ENCODE data around the gene GLRX2. TPM values are rescaled to one million over a fixed set of nuclear protein-coding genes. Genes with fewer than 3 reads are reported as not detected.
"Not testable (repeated sequence)": the region's sequence is repeated elsewhere in the genome, so short reads cannot be mapped to it uniquely, and the experiment has no call there.

Gene GLRX2
- total and polyA plus RNA-seq, 9 donors: 3.2 to 18.5 (median 9.1) TPM

DNA sequence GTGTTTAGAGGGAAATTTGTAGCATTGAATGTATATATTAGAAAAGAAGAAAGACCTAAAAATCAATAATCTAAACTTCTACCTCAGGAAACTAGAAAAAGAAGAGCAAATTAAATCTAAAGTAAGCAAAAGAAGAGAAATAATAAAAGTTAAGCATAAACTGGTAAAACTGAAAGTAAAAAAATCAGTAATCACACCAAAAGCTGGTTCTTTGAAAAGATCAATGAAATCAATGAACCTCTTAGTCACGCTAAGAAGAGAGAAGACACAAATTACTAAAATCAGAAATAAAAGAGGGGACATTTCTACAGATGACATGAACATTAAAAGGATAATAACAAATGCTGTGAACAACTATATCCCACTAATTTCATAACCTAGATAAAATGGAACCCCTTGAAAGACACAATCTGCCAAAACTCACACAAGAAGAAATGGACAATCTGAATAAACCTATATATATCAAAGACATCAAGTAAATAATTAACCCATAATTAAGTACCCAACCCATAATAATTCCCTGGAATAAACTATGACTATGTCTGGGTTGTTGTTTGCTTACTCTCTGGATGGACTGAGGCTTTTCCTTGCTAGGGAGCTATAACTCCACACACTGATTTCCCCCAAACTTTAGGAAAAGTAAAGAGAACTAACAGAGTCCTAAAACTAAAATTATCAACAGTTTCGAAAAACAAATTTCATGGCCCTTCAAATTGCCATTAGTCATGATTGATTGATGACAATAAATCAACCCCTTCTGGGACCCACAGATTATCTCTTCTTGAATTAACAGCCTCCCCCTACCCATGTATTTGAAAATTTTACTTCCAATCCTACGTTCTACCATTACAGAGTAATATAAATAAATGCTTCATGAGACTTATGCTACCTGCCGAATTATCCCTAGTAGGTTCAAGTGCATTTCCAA, 13.9 kb upstream of the GLRX2 start:
- no peaks in the 10 kb centered on the region for H3K4me1 ChIP-seq (ENCODE audit: insufficient read depth)
- 79 to 87% (median 84%) methylated on average over 4 of the region's 4 CpGs for WGBS, 3 donors
- no peak overlapping the region for H3K4me3 ChIP-seq

DNA sequence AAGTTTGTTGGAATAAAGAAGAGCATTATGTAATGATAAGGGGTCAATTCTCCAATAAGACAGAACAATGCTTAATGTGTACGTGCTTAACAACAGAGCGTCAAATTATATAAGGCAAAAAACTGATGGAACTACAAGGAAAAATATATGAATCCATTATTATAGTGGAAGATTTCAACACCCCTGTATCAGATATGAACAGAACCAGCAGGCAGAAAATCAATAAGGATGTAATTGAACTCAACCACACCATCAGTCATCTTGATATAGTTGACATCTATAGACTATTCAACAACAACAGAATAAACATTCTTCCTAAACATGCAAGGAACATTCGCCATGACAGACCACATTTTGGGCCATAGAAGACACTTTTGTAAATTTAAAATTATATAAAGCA, 13.0 kb upstream of the GLRX2 start:
- 91 to 93% (median 93%) methylated on average over 3 of the region's 3 CpGs for WGBS, 3 donors
- no peaks in the 10 kb centered on the region for H3K27me3 ChIP-seq
- TF ChIP-seq, protein P1, sequence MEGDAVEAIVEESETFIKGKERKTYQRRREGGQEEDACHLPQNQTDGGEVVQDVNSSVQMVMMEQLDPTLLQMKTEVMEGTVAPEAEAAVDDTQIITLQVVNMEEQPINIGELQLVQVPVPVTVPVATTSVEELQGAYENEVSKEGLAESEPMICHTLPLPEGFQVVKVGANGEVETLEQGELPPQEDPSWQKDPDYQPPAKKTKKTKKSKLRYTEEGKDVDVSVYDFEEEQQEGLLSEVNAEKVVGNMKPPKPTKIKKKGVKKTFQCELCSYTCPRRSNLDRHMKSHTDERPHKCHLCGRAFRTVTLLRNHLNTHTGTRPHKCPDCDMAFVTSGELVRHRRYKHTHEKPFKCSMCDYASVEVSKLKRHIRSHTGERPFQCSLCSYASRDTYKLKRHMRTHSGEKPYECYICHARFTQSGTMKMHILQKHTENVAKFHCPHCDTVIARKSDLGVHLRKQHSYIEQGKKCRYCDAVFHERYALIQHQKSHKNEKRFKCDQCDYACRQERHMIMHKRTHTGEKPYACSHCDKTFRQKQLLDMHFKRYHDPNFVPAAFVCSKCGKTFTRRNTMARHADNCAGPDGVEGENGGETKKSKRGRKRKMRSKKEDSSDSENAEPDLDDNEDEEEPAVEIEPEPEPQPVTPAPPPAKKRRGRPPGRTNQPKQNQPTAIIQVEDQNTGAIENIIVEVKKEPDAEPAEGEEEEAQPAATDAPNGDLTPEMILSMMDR (IDR thresholded peaks at IDR 0.05): no peak
- TF ChIP-seq EP300 (IDR thresholded peaks at IDR 0.05): no peak
- no peak for TF ChIP-seq POLR2A (IDR thresholded peaks at IDR 0.05)
- no peaks in the 10 kb centered on the region for H3K9me3 ChIP-seq
- DNase-seq: no peak
- no peak overlapping the region for H3K4me3 ChIP-seq
- intact Hi-C loops (cut with DNase I): no loop called here
- no peaks in the 10 kb centered on the region for H3K36me3 ChIP-seq
- no peaks in the 10 kb centered on the region for H3K4me1 ChIP-seq (ENCODE audit: insufficient read depth)
- no peak overlapping the region for H3K27ac ChIP-seq

More for the DNA sequence above, 13.9 kb upstream of the GLRX2 start:
- Histone ChIP-seq H3K36me3 (no peaks in the 10 kb centered on the region), H3K27ac (no peak overlapping the region), H3K9me3 (no peaks in the 10 kb centered on the region), H3K27me3 (no peaks in the 10 kb centered on the region)
- intact Hi-C loops (cut with DNase I): no loop called here
- TF ChIP-seq, protein P1 (IDR thresholded peaks at IDR 0.05): no peak
- TF ChIP-seq EP300 (IDR thresholded peaks at IDR 0.05) (no peak), POLR2A (IDR thresholded peaks at IDR 0.05) (no peak)
- no peak for DNase-seq

DNA sequence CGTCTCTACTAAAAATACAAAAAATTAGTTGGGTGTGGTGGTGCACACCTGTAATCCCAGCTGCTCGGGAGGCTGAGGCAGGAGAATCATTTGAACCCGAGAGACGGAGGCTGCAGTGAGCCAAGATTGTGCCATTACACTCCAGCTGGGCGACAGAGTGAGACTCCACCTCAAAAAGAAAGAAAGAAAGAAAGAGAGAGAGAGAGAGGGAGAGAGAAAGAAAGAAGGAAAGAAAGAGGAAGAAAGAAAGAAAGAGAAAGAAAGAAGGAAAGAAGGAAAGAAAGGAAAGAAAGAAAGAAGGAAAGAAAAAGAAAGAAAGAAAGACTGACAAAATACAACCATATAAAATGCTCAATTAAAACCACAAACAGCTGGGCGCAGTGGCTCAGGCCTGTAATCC, 12.0 kb upstream of the GLRX2 start:
- H3K9me3 ChIP-seq; H3K27me3 ChIP-seq; H3K4me3 ChIP-seq; H3K27ac ChIP-seq; H3K36me3 ChIP-seq; intact Hi-C loops (cut with DNase I); DNase-seq; H3K4me1 ChIP-seq (ENCODE audit: insufficient read depth): not testable (repeated sequence)
- WGBS, 3 donors: 93 to 97% (median 93%) methylated on average over 6 of the region's 6 CpGs

DNA sequence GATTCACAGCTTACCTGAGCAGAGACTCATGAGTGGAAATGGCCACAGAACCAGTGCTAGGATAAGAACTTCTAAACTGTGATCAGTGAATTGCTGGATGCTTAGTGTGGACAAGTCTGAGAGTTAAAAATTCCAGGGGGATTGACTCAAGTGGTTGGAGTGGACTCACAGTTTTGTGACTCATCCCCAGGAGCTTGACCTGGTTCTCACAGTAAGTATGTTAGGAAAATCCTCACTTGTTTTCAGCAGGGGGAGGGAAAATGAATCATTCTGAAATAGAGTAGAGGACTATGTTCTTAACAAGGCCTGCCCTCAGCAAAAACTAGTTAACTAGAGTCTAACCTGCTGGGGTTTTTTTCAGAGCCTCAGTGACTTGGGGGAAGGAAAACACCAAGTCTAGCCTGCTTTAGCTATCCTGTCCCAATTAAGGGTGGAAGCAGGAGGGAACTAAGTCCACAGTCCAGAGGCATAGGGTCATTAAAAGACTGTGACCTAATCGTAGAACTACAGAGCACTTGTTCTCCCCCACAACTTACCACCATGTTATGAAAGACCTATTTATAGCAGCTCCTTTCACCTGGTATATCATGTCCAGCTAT, 10.5 kb upstream of the GLRX2 start:
- Histone ChIP-seq H3K4me3 (no peak overlapping the region), H3K27me3 (no peaks in the 10 kb centered on the region), H3K4me1 (ENCODE audit: insufficient read depth) (no peaks in the 10 kb centered on the region), H3K9me3 (no peaks in the 10 kb centered on the region), H3K27ac (no peak overlapping the region), H3K36me3 (no peaks in the 10 kb centered on the region)
- TF ChIP-seq EP300 (IDR thresholded peaks at IDR 0.05): no peak
- TF ChIP-seq, protein P1 (IDR thresholded peaks at IDR 0.05): no peak
- TF ChIP-seq POLR2A (IDR thresholded peaks at IDR 0.05): no peak
- intact Hi-C loops (cut with DNase I): no loop called here
- 21 to 31% (median 27%) methylated on average over 1 of the region's 1 CpG for WGBS, 3 donors
- peak in 1 of 5 donors; percentile 35 for DNase-seq

All from ovary (tissue), 9 donors.